Chondrocyte (in vitro differentiated cells): ENCODE data around the gene DND1. TPM values are rescaled to one million over a fixed set of nuclear protein-coding genes. Genes with fewer than 3 reads are reported as not detected.
"Not testable (repeated sequence)": the region's sequence is repeated elsewhere in the genome, so short reads cannot be mapped to it uniquely, and the experiment has no call there.

Experiments used
- DNase-seq: peaks from one replicate; pipeline ENCODE4 v3.0.0; 2021; ENCODE audit warnings: mixed read lengths, low spot score
- H3K27ac Mint-ChIP-seq: one replicate; pipeline ENCODE4 v1.8.0; 2021; ENCODE audit warnings: mild to moderate bottlenecking, moderate library complexity, mixed read lengths; ENCODE audit not compliant: unreplicated experiment
- H3K27me3 Mint-ChIP-seq: 2 replicates; pipeline ENCODE4 v1.8.0; 2021; ENCODE audit warnings: low read depth, mixed read lengths
- H3K36me3 Mint-ChIP-seq: 2 replicates; pipeline ENCODE4 v1.8.0; 2021; ENCODE audit warnings: low read depth, mixed read lengths
- H3K4me1 Mint-ChIP-seq: 2 replicates; pipeline ENCODE4 v1.8.0; 2021; ENCODE audit warnings: low read depth, mild to moderate bottlenecking, mixed read lengths
- H3K4me3 Mint-ChIP-seq: one replicate; pipeline ENCODE4 v1.8.0; 2021; ENCODE audit warnings: mild to moderate bottlenecking, moderate library complexity, mixed read lengths; ENCODE audit not compliant: unreplicated experiment
- H3K9me3 Mint-ChIP-seq: 2 replicates; pipeline ENCODE4 v1.8.0; 2021; ENCODE audit warnings: low read depth, mixed read lengths
- CTCF ChIP-seq: fragments of 200-600 bp; sonication (generic); IDR thresholded peaks from 2 replicates; pipeline ENCODE4 v1.5.0; 2021; ENCODE audit warnings: antibody characterized with exemption, mild to moderate bottlenecking, moderate library complexity
- total RNA-seq: library from RNA; stranded (reverse); gene quantifications from 3 replicates; pipeline ENCODE4 v1.2.1, GENCODE V29; 2021

The DND1 gene
- total RNA-seq, 1 donor from 2014 or later, result 1.3 TPM

GRCh38 chr5:140631036-140631417 lies 42.3 kb downstream of the DND1 start:
- Mint-ChIP-seq H3K9me3 (peaks cover 11% of the 10 kb centered on the region), H3K36me3 (peaks cover 1% of the 10 kb centered on the region), H3K4me1 (peaks cover 3% of the 10 kb centered on the region), H3K27me3 (no peaks in the 10 kb centered on the region), H3K27ac (no peak overlapping the region), H3K4me3 (no peak overlapping the region)
- DNase-seq, result no peak
- TF ChIP-seq CTCF, result no peak

GRCh38 chr5:140630292-140631035 lies 42.9 kb downstream of the DND1 start:
- no peak overlapping the region for H3K27ac Mint-ChIP-seq
- peaks cover 3% of the 10 kb centered on the region for H3K4me1 Mint-ChIP-seq
- H3K4me3 Mint-ChIP-seq, result no peak overlapping the region
- peaks cover 11% of the 10 kb centered on the region for H3K9me3 Mint-ChIP-seq
- peaks cover 1% of the 10 kb centered on the region for H3K36me3 Mint-ChIP-seq
- H3K27me3 Mint-ChIP-seq, result no peaks in the 10 kb centered on the region
- DNase-seq, result no peak
- TF ChIP-seq CTCF, result no peak

GRCh38 chr5:140628711-140629110 lies 44.7 kb downstream of the DND1 start:
- Mint-ChIP-seq H3K27ac (no peak overlapping the region), H3K4me3 (no peak overlapping the region), H3K9me3 (peaks cover 11% of the 10 kb centered on the region), H3K36me3 (peaks cover 1% of the 10 kb centered on the region), H3K4me1 (peaks cover 3% of the 10 kb centered on the region), H3K27me3 (peaks cover 2% of the 10 kb centered on the region)
- no peak for TF ChIP-seq CTCF
- no peak for DNase-seq

- Mint-ChIP-seq H3K4me3 (no peak overlapping the region), H3K36me3 (peaks cover 1% of the 10 kb centered on the region), H3K9me3 (peaks cover 11% of the 10 kb centered on the region), H3K27ac (no peak overlapping the region), H3K27me3 (peaks cover 2% of the 10 kb centered on the region), H3K4me1 (peaks cover 3% of the 10 kb centered on the region)
- no peak for DNase-seq
- TF ChIP-seq CTCF, result no peak
Observed at GRCh38 chr5:140627972-140628371, 45.4 kb downstream of the DND1 start.

GRCh38 chr5:140624886-140625285 lies 48.5 kb downstream of the DND1 start:
- Mint-ChIP-seq H3K27me3 (peaks cover 17% of the 10 kb centered on the region), H3K9me3 (peaks cover 11% of the 10 kb centered on the region)
- H3K4me1 Mint-ChIP-seq, DNase-seq, H3K4me3 Mint-ChIP-seq, H3K27ac Mint-ChIP-seq, H3K36me3 Mint-ChIP-seq: not testable (repeated sequence)

GRCh38 chr5:140623061-140623460 lies 50.3 kb downstream of the DND1 start:
- H3K36me3 Mint-ChIP-seq, H3K4me1 Mint-ChIP-seq, H3K9me3 Mint-ChIP-seq: not testable (repeated sequence)

More at GRCh38 chr5:140623061-140623460, 50.3 kb downstream of the DND1 start:
- not testable (repeated sequence) for H3K4me3 Mint-ChIP-seq, H3K27ac Mint-ChIP-seq, DNase-seq
- peaks cover 31% of the 10 kb centered on the region for H3K27me3 Mint-ChIP-seq
